DMS 273 (cell line): ENCODE results near the gene RASSF7.

Source experiments
- DNase-seq: peaks from one replicate; lab custom pipeline; 2025; ENCODE audit not compliant: unreplicated experiment; lab: John Stamatoyannopoulos, UW

The RASSF7 gene

DNA sequence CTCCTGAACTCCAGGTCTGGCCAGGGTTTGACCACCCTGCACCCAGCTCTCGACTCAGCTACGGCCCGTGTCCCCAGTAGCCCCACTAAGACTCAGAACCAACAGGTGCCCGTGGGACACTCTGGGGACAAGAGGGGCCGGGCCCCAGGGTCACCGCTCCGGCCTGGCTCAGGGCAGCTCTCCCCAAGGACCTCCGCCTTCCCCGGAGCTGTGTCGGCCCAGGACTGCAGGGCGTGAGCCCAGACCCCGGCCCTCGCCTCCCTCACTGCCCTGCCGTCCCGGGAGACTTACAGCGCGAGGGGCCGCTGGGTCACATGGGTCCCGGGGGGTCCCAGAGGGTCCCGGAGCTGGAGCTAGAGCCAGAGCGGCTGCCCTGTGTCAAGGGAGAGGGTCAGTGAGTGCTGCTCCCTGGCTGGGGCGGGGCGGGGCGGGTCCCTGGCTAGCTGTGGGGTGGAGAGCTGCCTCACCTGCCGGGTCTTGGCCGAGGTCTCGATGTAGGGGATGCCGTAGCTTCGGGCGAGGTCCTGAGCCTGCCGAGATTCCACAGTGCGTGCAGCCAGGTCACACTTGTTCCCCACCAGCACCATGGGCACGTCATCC is 27.7 kb upstream of the RASSF7 start:
- no peak for DNase-seq

- DNase-seq, result no peak
Measured at GRCh38 chr11:533586-534395, 27.0 kb upstream of the RASSF7 start.

GRCh38 chr11:534396-535209 is 26.2 kb upstream of the RASSF7 start:
- DNase-seq, result peak; percentile 71

DNA sequence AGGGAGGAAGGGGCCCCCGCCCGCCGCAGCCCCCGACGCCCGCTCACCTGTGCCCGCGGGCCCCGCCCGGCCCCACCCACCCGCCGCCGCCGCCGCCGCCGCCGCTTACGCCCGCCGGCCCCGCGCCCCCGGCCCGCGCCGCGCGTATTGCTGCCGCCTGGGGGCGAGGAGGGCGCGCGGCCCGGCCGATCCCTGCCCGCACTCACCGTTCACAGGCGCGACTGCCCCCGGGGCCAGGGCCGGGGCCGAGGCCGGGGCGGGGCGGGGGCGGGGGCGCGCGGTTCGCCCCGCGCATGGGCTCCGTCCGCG is 25.6 kb upstream of the RASSF7 start:
- no peak for DNase-seq

DNA sequence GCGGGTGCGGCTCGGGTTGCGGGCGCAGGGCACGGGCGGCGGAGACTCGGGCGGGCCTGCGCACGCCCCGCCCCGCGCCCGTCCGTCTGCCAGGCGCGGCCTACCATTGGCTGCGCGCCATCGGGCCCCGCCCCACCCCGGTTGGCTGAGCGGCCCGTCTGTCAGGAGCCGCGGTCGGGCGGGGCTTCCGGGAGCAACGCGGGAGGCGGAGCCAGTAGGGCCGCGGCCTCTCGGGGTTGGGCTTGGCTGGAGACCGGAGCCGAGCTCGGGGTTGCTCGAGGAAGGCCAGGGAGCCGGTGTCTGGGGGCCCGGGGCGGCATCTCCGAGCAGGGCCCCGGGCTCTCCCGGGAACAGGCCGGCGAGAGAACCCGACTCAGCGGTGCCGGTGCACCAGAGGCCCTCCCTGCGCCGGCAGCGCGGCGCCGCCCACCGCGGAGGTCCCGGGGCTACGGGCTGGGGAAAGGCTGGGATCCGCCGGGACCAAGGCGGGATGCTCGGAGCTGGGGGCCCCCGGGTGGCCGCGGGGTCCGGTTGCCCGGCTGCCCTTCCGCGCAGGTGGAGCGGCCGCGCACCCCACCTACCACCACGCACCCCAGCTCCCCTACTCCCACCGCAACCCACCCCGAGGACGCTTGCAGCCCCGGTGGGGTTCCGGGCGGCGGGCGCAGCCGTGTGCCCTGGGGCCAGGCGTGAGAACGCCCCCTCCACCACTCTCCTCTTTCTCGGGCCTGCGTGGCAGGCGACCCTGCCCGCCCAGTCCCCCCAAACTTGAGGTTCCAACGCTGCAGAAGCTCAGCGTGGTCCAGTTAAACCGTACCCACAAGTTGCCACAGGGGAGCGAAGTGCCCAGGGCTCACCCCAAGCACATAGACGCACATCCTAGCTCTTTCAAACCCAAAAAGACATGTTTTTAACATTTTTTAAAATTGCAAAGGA is 25.0 kb upstream of the RASSF7 start, which contains the start of gene HRAS:
TSS of gene HRAS (minus strand) at position 58 of the 936 bp plus-strand sequence.
- DNase-seq, result peak; percentile 96

GRCh38 chr11:536841-537621 is 23.7 kb upstream of the RASSF7 start, which contains the start of gene LRRC56:
Gene LRRC56, plus strand, starts transcription at chr11:537527. Its CDS starts 3,158 bp downstream, at chr11:540685.
- DNase-seq, result peak; percentile 91

- no peak for DNase-seq
Measured at GRCh38 chr11:537622-538430, 22.9 kb upstream of the RASSF7 start.

- no peak for DNase-seq
Measured at GRCh38 chr11:538431-539051, 22.2 kb upstream of the RASSF7 start.

DNA sequence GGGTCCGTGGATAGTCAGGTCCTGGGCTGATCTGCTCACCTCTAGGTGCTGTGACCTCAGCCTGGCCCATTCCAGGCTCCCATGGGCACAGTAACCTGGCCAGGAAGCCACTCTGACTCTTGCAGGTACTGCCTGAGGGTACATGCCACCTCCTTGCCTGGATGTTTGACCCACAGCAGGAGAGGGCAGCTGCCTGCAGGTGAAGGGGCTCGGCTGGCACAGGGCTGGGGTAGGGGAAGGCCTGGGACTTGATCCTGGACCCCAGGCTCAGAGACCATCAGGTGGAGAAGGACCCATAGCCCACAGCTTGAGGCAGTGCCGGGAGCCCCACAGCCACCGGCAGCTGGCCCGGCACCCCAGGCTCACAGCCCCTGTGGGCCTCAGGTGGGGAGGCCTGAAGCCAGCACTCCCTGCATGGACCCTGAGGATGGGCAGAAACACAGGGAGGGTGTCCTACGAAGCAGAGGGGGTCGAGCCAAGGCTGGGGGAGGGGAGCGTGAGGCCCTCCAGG is 20.7 kb upstream of the RASSF7 start:
- no peak for DNase-seq

- DNase-seq, result no peak
Measured at GRCh38 chr11:540583-541432, 20.0 kb upstream of the RASSF7 start.

DNA sequence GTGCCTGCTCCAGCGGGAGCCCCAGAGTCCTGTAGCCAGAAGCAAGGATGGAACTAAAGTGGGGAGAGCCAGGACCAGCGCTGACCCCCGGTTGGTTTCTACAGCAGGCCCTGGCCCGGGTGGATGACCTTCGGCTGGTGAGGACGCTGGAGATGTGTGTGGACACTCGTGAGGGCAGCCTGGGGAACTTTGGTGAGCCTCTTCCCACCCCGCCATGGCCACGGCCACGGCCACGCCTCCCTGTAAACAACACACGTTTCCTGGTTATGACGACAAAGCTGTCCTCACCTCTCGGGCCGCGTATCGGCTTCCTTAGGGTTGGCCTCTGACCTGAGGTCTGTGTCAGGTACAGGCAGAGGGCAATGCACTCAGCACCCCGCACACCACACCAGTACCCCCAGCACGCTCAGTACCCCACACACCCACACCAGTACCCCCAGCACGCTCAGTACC is 19.3 kb upstream of the RASSF7 start:
- no peak for DNase-seq

GRCh38 chr11:544817-545166 is 16.0 kb upstream of the RASSF7 start:
- DNase-seq, result no peak

DNA sequence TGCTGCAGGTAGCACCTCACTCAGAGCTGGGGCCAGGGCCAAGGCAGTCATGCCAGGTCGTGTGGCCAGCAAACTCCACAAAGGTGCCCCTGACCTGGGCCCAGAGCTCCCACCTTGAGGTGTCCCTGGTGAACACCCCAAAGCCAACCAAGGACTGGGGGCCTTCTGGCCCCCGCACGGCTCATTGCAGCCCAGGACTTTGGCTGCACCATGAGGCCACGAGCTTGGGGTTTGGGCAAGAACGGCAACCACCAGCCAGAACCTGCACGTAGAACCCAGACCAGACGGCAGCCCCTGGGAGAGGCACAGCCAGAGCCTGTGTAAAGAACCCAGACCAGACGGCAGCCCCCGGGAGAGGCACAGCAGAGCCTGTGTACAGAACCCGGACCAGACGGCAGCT is 15.6 kb upstream of the RASSF7 start:
- no peak for DNase-seq

DNA sequence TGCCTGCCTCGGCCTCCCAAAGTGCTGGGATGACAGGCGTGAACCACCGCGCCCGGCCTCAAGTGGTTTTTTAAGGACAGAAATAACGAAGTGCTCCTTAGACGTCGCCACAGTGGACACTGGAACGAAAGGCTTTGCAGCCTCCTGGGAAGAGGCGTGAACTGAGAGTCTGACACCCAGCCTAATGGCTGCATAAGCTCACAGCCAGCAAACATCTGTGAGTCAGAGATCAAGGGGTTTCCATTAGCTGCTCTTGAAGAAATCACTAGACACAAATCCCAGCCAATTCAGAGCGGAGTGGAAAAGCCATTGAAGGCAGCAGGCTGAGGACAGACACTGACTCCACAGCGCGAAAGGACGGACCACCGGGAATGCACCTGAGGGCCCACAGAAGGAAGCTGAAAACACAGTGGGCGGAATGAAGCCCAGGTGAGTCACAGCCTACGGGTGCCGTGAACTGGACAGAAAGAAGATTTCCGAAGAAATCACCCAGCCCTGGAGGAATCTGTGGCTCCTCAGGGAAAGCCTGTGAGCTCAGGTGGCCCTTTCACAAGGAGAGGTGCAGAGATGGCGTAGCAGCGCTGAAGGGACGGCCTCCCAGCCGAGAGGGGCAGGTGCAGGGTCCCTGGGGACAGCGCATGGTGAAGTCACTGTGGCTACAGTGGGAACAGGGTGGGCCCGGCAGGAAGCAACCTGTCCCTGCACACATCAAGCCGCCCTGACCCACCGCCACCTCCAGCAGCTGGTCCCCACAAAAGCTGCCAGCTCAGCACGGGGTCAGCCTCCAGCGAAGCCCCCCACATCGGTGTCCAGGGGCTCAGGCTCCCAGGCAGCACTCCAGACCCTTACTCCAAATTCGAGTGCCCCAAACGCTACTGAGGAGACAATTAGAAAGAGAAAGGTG is 11.8 kb upstream of the RASSF7 start:
- no peak for DNase-seq

DNA sequence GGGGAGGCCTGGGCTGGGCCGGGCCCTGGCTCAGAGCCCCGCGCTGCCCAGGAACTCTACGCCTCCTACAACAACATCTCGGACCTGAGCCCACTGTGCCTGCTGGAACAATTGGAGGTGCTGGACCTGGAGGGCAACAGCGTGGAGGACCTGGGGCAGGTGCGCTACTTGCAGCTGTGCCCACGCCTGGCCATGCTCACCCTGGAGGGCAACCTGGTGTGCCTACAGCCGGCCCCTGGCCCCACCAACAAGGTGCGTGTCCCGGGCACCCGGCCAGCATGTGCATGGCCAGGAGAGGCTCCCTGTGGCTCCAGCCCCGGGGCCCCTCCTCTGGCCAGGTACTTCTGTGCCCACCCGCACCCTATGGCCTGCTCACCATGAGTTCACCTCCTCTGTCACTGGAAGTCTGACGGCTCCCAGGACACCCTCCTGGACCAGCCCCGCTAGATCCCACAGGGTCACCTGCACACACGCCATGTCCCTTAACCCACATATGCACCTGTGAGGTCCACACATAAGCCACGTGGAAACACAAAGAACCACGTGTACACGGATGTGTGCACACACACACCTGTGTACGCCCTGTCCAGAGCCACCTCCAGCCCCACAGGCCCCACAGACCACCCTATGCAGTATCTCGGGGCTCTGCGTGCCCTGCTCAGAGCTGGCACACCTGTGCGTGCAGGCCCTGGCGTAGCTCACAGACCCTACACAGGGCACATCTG is 10.6 kb upstream of the RASSF7 start:
- no peak for DNase-seq

DNA sequence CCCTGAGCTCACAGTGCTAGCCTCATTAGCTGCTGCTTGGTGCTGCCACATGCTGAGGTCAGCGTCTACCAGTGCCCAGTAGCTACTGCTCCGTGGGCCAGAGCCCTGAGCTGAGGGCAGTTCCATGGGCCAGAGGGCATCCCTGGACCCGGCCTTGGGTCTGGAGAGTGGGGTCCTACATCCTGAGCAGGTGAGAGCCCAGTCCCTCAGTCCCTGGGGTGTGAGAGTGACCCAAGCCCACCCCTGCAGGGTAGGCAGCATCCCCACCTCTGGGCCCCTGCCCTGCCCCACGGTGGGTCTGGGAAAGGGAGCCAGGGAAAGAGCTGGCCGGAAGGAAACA is 10.1 kb upstream of the RASSF7 start:
- no peak for DNase-seq
